Stimulated activated CD8-positive, alpha-beta memory T cell treated with anti-CD3 and anti-CD28 coated beads, Interleukin-2, amount 100 ng/mL, for 1 hour (primary cell): ENCODE results near the gene CDH13.

Source experiments
- DNase-seq, 2 donors: peaks; one replicate each; pipeline ENCODE4 v3.0.0-alpha.2; 2020; ENCODE audit warnings: low read depth in 2 of 2

Gene CDH13

GRCh38 chr16:82651921-82652601 lies 25.3 kb downstream of the CDH13 start:
- DNase-seq, result no peak

- DNase-seq, result no peak
Observed at GRCh38 chr16:82652826-82653225, 26.1 kb downstream of the CDH13 start.

GRCh38 chr16:82653550-82654511 lies 27.1 kb downstream of the CDH13 start:
- DNase-seq, result no peak

- peak in 1 of 2 donors; percentile 38 for DNase-seq
Observed at GRCh38 chr16:82655072-82655714, 28.4 kb downstream of the CDH13 start.

GRCh38 chr16:82655720-82656490 lies 29.1 kb downstream of the CDH13 start:
- no peak for DNase-seq

GRCh38 chr16:82657239-82657638 lies 30.5 kb downstream of the CDH13 start:
- no peak for DNase-seq

GRCh38 chr16:82657786-82658185 lies 31.0 kb downstream of the CDH13 start:
- no peak for DNase-seq

- DNase-seq, result no peak
Observed at GRCh38 chr16:82658796-82659195, 32.0 kb downstream of the CDH13 start.

GRCh38 chr16:82660075-82660645 lies 33.4 kb downstream of the CDH13 start:
- DNase-seq, result no peak

GRCh38 chr16:82660966-82661365 lies 34.2 kb downstream of the CDH13 start:
- no peak for DNase-seq

- no peak for DNase-seq
Observed at GRCh38 chr16:82664181-82664580, 37.4 kb downstream of the CDH13 start.

GRCh38 chr16:82665025-82665424 lies 38.3 kb downstream of the CDH13 start:
- DNase-seq, result no peak

GRCh38 chr16:82667437-82667836 lies 40.7 kb downstream of the CDH13 start:
- DNase-seq, result no peak

- no peak for DNase-seq
Observed at GRCh38 chr16:82668094-82668493, 41.3 kb downstream of the CDH13 start.

- DNase-seq, result no peak
Observed at GRCh38 chr16:82671741-82672140, 45.0 kb downstream of the CDH13 start.

GRCh38 chr16:82672676-82673075 lies 45.9 kb downstream of the CDH13 start:
- no peak for DNase-seq

- no peak for DNase-seq
Observed at GRCh38 chr16:82675300-82675699, 48.5 kb downstream of the CDH13 start.

GRCh38 chr16:82681592-82681991 lies 54.8 kb downstream of the CDH13 start:
- DNase-seq, result no peak

- DNase-seq, result no peak
Observed at GRCh38 chr16:82682767-82683166, 56.0 kb downstream of the CDH13 start.

GRCh38 chr16:82684256-82684655 lies 57.5 kb downstream of the CDH13 start:
- DNase-seq, result no peak

- DNase-seq, result no peak
Observed at GRCh38 chr16:82685526-82685925, 58.8 kb downstream of the CDH13 start.
